A204.1 (cell line): ENCODE data around the gene NEK8.
"Not testable (repeated sequence)": the region's sequence is repeated elsewhere in the genome, so short reads cannot be mapped to it uniquely, and the experiment has no call there.

Experiments used
- FAIRE-seq: peaks from 2 replicates; lab custom pipeline; 2012; peaks lifted over from hg19 to GRCh38; lab: Jason Lieb, UNC

NEK8 gene

DNA sequence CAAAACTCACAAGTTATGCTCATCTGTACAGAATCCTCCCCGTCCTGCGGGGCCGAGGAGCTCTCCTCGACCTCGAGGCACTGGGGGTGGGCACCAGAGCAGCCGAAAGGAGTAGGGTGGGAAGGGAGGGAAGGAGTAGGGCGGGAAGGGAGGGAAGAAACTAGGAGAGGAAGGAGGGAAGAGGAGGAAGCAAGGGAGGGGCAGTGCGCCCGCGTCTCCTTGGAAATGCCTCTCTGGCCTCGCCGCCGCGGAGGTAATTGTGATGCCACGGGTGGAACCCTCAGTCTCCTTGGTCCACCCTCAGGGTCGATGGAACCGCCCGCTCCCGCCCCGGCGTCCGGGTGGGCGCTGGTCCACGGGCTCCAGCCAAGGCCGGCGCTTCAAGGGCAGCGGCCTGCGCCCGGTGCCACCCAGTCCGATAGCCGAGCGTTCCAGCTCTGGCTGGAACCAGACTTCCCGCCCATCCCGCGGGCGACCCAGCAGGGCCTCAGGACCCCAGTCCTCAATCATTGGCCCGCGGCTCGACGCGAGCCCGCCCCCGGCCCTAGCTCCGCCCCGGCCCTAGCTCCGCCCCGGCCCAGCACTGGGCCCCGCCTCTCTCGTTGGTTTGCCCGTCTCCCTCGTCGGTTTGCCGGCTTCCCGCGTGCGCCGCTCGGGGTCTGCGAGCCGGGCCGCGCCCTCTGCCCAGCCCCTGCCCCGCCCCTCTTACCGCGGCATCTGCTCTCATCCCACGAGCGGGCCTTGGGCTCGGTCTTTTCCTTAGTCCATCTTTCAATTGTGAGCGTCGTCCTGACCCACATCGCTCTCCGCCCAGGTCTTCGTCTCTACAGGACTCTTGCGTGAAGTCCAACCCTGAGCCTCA, 17.5 kb upstream of the NEK8 start:
- no peak for FAIRE-seq

DNA sequence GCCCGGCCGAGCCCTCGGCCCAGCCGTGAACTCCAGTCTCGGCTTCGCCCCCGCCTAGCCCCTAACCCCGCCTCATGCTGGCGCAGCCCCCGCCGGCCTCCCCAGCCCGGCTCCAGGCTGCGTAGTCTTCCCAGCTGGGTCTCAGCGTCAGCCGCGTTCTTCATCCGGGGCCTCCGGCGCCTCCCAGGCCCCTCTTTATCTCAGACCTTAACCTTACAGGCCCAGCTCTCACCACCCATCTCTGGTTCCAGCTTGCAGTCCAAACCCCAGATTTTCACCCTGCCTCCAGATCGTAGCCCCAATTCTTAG, 16.9 kb upstream of the NEK8 start, which contains the start of gene PROCA1:
PROCA1 (minus strand) TSS at position 166 of the 309 bp plus-strand sequence. CDS start 228 bp downstream, outside the sequence.
- FAIRE-seq = no peak

DNA sequence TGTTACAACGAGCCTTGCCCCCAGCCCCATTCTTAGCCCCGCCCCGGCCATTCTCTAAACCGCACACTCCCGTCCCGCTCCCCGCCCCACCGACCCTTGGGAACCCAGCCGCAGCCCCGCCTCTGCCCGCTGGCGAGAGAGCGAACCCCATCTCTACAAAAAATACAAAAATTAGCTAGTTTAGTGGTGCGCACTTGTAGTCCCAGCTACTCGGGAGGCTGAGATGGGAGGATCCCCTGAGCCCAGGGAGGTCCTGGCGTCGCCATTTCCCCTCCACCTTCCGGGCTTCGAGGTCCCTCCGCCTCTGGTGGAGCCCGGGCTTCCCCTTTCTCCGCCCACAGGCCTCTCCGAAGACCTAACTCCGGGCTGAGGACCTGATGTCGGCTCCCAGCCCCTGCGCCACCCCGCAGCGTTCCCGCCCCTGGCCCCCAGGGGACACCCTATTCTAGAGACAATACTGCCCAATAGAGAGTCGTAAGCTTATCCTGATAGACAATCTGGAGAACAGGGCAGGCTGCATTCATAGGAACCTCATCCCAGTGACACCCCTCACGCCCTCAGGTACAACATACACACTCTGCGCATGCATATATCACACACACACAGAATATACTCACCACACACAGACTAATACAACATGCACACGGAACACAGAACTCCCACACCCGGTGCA, 16.4 kb upstream of the NEK8 start:
- no peak for FAIRE-seq

DNA sequence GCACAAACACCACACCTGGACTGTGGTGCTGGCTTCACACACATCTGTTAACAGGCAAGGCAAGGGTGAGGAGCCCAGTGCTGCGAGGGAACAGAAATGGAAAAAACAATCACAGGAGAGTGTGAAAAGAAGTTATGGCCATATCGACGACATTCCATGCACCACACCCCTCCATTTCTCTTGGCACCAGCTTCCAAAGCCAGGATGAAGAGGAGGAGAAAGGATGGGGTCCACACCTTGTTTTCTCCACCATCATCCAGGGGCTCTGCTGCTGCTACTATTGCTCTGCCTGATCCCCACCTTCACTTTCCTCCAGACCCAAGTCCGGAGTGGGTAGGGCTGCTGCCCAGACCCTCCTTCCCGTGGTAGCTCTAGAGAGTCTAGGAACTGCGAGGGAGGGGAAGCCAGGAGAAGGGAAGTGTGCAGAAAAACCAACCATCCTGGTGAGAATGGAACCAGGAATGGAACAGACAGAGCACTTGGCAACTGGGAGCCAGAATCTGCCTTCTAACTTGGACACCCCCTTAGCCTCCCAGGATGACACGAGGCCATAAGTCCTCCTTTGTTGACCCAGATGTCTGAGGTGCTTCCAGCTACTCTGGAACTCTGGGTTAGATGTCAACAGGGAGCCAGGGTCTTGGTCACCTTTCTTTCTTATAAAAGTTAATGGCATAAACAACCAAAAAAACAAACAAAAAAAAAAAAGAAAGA, 15.7 kb upstream of the NEK8 start:
- FAIRE-seq = no peak

DNA sequence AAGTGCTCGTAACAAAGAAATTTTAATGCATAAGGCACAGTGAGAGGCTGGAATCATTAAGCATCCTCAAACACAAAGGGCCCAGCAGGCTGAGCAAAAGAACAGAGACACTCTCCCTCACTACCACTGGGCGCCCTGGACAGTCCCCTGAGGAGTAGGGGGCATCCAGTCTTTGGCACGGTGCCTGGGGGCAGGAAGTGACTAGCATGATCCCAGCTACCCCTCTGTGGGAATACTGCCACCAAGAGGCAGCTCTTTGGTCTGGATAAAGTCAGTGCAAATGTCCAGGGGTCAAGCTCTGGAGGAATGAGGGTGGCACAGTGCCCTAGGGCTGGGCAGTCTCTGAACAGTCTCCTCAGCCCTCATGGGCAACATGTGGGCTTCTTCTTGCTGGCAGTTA, 14.3 kb upstream of the NEK8 start:
- FAIRE-seq = no peak

DNA sequence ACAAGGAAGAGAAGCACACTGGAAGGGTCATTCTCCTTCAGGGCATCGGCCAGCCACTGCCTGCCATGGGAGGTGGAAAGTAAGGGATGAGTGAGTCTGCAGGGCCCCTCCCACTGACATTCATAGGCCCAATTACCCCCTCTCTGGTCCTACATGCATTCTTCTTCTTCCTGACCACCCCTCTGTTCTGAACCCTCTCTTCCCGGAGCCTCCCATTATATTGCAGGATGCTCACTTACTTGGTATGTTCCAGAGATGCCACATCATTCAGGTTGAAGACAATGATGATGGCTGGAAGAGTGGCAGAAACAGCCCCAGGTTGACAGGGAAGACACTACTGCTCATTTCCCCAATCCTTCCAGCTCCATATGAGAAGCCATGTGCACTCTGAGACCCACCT, 13.4 kb upstream of the NEK8 start:
- no peak for FAIRE-seq

DNA sequence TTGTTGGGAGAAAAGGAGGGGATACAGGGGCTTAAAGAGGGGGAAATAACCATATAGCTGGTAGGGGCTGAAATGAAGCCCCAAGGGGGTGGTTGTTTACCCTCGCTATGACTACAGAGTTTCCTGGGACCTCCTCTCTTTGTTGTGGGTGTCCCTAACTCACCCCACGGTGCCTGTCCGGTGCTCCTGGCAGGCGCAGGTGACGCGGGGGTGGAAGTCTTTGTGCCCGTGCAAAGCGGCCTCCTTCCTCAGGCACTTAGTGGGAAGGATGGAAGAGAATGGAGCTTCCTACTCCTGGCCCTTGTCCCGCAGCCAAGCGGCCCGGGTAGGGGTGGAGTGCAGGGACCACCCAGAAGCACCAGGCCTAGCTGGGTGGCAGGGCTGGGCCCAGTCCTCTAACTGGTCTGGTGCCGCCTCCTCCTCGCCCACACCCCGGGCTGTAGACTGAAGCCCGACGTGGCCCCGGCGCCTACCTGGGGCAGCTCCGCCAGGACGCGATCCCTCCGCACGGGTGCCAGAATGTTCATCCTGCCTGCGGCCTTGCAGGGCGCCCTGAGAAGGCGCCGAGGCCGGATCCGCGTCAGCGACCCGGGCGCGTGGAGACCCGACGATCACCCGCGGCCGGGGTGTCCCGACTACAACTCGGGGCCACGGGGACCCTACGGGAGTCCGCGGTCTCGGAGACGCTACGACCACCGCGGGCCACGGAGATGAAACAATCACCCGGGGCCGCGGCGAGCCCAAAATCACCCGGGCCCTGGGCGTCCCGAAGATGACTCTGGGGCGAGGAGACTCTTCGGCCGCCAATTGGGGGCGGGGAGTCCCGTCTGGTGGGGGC, 11.6 kb upstream of the NEK8 start:
- no peak for FAIRE-seq

DNA sequence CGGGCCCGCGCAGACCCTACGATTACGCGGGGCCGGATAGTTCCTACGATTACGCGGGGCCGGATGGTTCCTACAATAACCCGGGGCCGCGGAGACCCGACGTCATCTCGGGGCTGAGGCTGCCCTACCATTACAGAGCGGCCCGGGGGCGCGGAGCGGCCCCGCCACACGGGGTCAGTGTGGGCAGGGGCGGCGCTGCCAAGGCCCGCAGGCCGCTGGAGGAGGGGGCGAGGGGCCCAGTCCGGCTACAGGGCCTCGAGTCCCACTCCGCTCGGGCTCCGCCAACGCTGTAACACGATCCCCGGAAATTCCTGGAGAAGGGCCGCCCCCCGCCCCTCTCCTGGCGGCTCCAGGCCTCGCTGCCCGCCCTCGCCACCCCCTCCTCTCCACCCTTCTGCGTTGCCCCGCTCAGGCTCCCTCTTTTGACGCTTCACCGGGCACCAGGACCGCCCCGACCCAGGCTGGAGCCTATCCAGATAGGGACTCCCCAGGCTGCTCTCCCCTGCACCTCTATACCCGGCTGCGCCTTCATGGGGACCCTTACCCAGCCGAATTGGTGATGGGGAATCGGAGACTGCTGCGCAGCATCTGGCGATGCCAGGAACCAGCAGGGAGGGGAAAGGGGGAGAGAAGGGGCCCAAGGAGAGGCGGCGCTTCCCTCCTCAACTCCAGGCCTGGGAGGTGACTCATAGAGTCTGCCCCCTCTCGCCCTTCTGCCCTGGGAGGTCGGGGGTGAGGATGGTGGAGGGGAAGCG, 10.8 kb upstream of the NEK8 start, which contains the start of gene RAB34:
RAB34 (minus strand) TSS at position 291 of the 755 bp plus-strand sequence. CDS start 602 bp downstream, outside the sequence.
- no peak for FAIRE-seq

DNA sequence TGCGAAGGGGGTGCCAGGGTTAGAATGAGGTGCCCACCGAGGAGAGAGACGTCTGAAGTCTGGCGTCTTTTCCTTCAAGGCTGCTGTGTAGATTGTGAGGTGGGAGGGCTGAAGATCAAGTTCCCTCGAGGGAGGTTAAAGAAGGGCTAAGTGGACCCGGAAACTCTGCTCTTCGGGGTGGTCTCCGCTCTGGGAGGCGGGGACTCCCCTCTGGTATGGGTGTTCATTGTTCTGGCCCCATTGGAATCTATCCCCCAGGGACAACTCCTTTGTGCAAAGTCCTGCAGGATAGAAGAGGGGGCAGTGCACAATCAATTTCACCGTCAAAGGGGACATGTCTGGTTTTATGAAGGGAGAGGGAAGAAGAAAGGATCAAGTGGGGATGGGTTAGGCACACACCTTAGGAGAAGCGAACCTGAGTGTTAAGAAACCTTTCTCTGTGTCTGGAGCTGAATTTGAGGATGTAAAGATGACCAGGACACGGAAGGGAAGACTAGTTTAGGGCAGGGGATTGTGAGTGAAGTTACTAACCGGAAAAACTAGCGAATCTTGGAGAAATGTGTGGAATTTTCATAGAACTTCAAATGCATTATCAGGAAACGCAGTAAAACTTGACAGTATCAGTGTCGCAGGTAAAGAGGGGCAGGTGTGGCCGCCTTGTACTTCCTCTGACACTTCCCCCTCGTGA, 10.1 kb upstream of the NEK8 start:
- no peak for FAIRE-seq

DNA sequence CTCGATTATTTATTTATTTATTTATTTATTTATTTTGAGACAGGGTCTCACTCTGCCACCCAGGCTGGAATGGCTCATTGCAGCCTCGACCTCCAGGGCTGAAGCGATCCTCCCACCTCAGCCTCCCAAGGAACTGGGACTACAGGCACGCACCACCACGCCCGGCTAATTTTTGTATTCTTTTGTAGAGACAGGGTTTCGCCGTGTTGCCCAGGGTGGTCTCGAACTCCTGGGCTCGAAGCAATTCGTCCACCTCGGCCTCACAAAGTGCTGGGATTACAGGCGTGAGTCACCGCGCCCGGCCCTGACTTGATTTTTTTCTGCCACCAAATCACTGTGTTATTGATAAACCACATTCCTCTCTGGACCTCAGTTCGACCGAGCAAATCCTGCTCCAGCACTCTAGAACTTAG, 9.6 kb upstream of the NEK8 start:
- FAIRE-seq = no peak

DNA sequence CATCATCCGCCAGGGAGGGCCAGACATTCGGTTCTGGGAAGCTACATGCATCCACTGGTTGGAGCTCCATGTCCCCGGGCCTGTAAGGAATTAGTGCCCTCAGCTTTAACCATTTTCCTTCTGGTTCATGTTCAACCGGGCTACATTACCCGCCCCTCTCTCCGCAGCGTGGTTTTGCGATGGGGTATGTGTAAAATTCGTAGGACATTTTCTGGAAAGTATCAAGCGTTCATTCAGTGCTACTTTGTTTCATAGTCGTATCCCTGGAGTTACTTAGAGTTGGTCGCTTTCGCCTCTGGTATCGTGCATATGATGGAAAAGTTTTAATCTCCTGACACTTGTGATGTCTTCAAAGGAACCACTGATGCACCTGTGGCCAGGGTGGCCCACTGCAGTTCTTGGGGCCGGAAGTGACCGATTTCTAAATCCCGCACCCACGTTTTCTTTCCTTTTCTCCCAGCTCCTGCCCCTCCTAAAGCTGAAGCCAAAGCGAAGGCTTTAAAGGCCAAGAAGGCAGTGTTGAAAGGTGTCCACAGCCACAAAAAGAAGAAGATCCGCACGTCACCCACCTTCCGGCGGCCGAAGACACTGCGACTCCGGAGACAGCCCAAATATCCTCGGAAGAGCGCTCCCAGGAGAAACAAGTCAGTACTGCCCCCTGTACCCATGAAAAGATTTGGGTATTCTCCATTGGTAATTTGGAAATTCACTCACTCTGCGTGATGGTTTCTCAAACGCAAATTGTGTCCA, 8.2 kb upstream of the NEK8 start:
- no peak for FAIRE-seq

DNA sequence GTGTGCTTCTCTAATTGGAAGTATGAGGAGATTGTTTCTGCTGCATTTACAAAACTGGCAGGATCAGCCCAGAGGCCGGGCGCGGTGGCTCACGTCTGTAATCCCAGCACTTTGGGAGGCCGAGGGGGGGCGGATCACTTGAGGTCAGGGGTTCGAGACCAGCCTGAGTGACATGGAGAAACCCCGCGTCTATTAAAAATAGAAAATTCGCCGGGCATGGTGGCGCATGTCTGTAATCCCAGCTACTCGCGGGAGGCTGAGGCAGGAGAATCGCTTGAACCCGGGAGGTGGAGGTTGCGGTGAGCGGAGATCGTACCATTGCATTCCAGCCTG, 7.6 kb upstream of the NEK8 start:
- not testable (repeated sequence) for FAIRE-seq

DNA sequence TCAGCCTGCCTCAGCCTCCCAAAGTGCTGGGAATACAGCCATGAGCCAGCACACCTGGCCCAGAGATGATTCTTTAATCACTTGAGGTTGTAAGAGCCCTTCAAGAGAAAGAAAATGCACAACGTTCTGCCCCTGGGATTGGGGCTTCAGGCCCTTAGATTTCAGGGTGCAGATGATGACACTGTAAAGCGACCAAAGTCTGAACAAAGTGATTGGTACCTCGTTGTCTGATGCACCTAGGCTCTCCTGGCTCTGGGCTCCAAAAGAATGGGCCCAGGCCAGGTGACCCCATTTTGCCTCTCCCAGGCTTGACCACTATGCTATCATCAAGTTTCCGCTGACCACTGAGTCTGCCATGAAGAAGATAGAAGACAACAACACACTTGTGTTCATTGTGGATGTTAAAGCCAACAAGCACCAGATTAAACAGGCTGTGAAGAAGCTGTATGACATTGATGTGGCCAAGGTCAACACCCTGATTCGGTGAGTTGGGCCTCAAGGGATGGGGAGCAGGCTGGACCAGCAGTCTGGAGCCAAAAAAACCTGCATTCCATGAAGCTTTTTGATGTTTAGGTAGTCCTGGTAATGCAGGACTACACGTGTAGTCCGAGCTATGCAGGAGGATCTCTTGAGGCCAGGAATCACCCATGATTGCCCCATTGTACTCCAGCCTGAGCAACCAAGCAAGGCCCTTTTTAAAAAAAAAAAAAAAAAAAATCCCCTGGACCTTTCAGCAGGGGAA, 6.0 kb upstream of the NEK8 start:
- FAIRE-seq = no peak

DNA sequence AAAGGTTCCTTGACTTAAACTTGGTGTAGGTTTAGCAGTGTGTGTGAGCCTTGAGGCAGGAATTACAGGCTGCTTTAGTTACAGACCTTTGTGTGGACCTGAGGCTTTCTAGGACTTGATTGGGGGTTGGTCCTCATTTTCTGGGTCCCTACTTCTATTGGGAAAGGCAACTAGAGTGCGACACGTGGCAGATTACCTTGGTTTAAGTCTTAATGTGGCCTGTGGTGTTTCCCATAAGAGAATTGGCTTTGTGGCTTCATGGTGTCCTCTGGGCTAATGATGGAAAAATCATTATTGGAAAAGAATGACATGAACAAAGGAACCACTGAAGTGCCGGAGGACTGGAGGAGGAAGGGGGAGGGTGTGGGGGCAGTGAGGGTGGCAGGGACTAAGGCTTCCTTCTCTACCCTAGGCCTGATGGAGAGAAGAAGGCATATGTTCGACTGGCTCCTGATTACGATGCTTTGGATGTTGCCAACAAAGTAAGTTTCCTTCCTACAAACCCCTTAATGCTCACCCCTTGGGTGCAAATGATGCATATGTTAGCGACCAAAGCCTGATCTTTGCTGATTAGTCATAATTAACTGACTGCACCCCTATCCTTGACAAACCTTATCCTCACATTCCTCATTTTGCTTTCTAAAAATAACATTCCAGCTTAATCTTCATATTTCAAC, 5.3 kb upstream of the NEK8 start:
- FAIRE-seq = no peak

DNA sequence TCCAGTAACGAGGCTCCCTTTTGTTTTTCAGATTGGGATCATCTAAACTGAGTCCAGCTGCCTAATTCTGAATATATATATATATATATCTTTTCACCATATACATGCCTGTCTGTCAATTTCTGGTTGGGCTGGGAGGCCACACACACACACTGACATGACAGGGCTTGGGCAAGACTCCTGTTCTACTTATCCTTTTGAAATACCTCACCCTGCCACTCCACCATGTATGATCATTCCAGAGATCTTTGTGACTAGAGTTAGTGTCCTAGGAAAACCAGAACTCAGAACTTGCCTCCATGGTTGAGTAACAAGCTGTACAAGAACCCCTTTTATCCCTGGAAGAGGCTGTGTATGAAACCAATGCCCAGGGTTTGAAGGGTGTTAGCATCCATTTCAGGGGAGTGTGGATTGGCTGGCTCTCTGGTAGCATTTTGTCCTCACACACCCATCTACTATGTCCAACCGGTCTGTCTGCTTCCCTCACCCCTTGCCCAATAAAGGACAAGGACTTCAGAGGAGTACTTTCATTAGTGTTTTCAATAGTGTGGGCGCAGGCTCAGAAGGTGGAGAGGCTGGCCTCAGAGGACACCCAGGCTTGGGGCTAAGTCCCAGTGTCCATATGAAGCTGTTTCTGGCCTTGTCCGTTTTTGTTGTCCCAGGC, 4.6 kb upstream of the NEK8 start:
- FAIRE-seq = not testable (repeated sequence)

DNA sequence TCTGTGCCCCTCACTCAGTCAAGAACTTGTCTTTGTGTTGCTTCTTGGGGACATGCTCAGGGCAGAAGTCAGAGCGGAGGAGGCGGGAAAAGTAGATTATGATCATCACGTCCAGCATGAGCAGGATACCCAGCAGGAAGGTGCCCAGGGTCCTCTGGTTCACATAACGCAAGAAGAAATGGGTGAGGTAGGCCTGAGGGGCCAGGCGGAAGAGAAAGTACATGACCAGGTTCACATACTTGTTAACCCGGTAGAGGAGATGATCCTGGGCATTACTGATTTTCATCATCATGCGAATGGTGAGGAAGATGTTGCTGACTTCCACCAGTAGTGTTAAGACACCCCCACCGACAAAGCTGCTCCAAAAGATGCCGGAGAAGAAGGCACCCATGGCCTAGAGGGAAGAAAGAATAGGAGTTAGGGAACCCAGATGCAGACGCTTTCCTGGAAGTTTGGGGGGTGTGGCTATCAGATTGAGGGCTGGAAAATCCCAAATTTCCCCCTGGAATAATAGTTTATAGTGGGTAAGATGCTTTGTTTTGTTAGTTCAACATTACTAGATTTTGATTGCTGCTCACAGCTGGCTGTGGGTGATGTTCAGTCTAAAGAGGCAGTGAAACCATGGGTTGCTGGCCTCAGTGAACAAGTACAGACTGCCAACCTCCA, 4.0 kb upstream of the NEK8 start:
- FAIRE-seq = no peak

DNA sequence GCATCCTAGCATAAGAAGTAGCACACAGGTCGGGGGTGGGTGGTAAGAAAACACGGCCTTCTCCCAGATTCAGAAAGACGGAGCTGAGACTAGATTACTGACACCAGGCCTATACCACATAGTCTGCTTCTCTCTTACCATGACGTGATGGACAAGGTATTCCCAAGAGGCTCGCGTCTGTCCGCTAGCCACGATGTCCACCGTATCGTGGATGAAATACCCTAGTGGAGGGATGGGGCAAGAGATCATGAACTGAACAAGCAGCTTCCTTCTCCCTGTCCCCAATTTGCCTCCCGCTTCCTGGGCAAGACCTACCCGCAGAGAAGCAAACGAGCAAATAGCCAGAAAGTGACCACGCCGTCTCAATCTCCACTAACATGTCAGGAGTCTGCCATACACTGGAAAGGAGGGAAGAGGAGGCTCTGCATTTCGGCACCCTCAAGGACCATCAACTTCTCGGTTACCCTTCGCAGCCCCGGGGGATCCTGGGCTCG, 3.4 kb upstream of the NEK8 start:
- no peak for FAIRE-seq
